Measurements from ENCODE around the gene SNCAIP. TPM values are rescaled to one million over a fixed set of nuclear protein-coding genes. Genes with fewer than 3 reads are reported as not detected.

The SNCAIP gene
- total and polyA plus RNA-seq, 2 experiments from 2014 or later, result 1.5 to 2.4 TPM

DNA sequence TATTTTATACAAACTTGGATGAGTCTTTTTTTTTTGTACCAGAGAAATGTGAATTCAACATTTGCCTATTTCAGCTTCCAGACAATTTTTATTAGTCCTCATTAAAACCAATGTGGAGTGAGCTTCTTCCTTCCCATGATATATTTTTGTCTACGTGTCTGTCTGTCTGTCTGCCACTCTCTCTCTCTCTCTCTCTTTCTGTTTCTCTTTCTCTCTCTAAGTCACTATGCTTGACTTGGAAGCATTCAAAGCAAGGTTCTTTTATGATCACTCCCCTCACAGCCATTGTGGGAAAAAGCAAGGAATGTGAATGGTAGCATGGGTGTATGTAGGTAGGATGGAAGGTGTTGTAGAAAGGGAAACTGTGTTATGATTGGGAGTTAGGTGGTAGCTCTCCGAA lies 80.2 kb downstream of the SNCAIP start:
- Histone ChIP-seq H3K27me3 (replicated peaks; ENCODE audit: insufficient read depth) (no peaks in the 10 kb centered on the region), H3K4me3 (no peak overlapping the region), H3K4me1 (ENCODE audit: insufficient read depth) (no peaks in the 10 kb centered on the region), H3K9me3 (ENCODE audit: low read depth) (no peaks in the 10 kb centered on the region), H3K79me2 (ENCODE audit: insufficient read depth) (no peaks in the 10 kb centered on the region), H3K36me3 (ENCODE audit: low read depth) (no peaks in the 10 kb centered on the region), H3F3A (ENCODE audit: insufficient read depth) (no peaks in the 10 kb centered on the region), H3K4me2 (ENCODE audit: unreplicated experiment) (no peak overlapping the region), H3K27ac (no peak overlapping the region), H3K9me2 (ENCODE audit: insufficient read depth) (no peaks in the 10 kb centered on the region), H3K9ac (no peak overlapping the region), H4K20me1 (ENCODE audit: insufficient read depth) (no peaks in the 10 kb centered on the region), H2AFZ (no peak overlapping the region)
- in situ Hi-C loops (cut with MboI), result no loop called here
- no peak for TF ChIP-seq EZH2 (IDR thresholded peaks at IDR 0.05; ENCODE audit: insufficient read depth, poor library complexity, severe bottlenecking)
- TF ChIP-seq EZH2phosphoT487 (IDR thresholded peaks at IDR 0.05; ENCODE audit: insufficient read depth, low read depth), result no peak
- no peak for DNase-seq
- 74 to 88% methylated on average over 2 of the region's 2 CpGs for WGBS, 2 experiments (ENCODE audit: low coverage in 1 of 2, low lambda C conversion rate in 2 of 2, missing lambda C conversion rate in 2 of 2)

DNA sequence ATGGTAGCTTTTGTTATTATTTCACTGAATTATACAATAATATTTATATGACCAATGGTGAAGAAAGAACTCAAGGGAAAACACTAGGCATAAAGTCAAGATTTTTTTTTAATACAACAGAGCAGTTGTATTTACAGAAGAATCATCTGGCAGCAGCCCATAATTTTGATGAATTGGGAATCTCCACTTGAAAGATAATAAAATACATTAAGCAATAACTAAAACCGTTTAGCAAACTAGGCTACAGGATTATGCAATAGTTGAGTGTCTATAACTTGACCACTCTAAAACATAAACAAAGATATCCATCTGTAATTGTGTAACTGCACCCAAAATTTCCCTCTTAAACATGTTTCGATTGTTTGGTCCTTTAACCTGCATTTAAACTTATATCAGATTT lies 80.8 kb downstream of the SNCAIP start:
- no peaks in the 10 kb centered on the region for H3K79me2 ChIP-seq (ENCODE audit: insufficient read depth)
- no peaks in the 10 kb centered on the region for H3K9me3 ChIP-seq (ENCODE audit: low read depth)
- in situ Hi-C loops (cut with MboI), result no loop called here
- no peaks in the 10 kb centered on the region for H3K27me3 ChIP-seq (replicated peaks; ENCODE audit: insufficient read depth)
- no peak overlapping the region for H3K4me2 ChIP-seq (ENCODE audit: unreplicated experiment)
- 45 to 46% methylated on average over 2 of the region's 2 CpGs for WGBS, 2 experiments (ENCODE audit: low coverage in 1 of 2, low lambda C conversion rate in 2 of 2, missing lambda C conversion rate in 2 of 2)
- no peak overlapping the region for H3K27ac ChIP-seq
- no peak overlapping the region for H3K9ac ChIP-seq
- no peaks in the 10 kb centered on the region for H3F3A ChIP-seq (ENCODE audit: insufficient read depth)
- no peaks in the 10 kb centered on the region for H4K20me1 ChIP-seq (ENCODE audit: insufficient read depth)
- no peak overlapping the region for H3K4me3 ChIP-seq
- H2AFZ ChIP-seq, result no peak overlapping the region
- no peaks in the 10 kb centered on the region for H3K36me3 ChIP-seq (ENCODE audit: low read depth)
- TF ChIP-seq EZH2phosphoT487 (IDR thresholded peaks at IDR 0.05; ENCODE audit: insufficient read depth, low read depth) (no peak), EZH2 (IDR thresholded peaks at IDR 0.05; ENCODE audit: insufficient read depth, poor library complexity, severe bottlenecking) (no peak)
- no peaks in the 10 kb centered on the region for H3K9me2 ChIP-seq (ENCODE audit: insufficient read depth)
- no peaks in the 10 kb centered on the region for H3K4me1 ChIP-seq (ENCODE audit: insufficient read depth)
- DNase-seq, result peak; percentile 17

DNA sequence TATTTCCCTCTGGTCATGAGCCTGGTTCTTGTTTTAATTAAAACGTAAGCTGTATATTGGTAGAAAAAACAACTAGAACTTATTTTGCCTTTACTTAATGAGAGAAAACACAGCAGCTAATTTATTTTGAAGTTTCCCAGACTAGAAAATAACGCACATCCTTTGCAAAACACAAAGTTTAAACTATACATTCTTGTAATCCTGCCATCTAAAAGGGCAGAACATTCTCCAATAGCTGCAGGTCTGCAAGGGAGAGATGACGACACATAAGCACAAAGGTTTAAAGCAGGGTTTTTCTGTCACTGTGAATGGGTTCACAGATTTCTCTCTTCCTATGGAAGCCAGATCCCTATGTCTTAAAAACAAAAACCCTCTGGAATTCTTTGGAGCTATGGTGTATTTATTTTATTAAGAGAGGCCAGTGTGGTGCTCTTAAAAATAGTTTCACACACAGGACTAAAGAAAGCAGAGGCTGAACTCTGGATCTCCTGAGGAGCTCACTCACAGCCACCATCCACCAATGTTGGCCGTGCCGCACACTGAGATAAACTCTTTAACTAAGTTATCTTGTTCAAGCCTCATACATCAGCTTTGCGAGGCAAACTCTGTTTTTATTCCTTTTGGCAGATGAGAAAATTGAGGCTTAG lies 82.4 kb downstream of the SNCAIP start:
- Histone ChIP-seq H3K4me3 (no peak overlapping the region), H3F3A (ENCODE audit: insufficient read depth) (no peaks in the 10 kb centered on the region), H3K36me3 (ENCODE audit: low read depth) (no peaks in the 10 kb centered on the region), H3K79me2 (ENCODE audit: insufficient read depth) (no peaks in the 10 kb centered on the region), H3K9me2 (ENCODE audit: insufficient read depth) (no peaks in the 10 kb centered on the region), H3K4me2 (ENCODE audit: unreplicated experiment) (no peak overlapping the region), H4K20me1 (ENCODE audit: insufficient read depth) (no peaks in the 10 kb centered on the region), H2AFZ (no peak overlapping the region), H3K9ac (no peak overlapping the region), H3K27ac (no peak overlapping the region), H3K4me1 (ENCODE audit: insufficient read depth) (no peaks in the 10 kb centered on the region), H3K27me3 (replicated peaks; ENCODE audit: insufficient read depth) (no peaks in the 10 kb centered on the region), H3K9me3 (ENCODE audit: low read depth) (no peaks in the 10 kb centered on the region)
- WGBS, 2 experiments (ENCODE audit: low coverage in 1 of 2, low lambda C conversion rate in 2 of 2, missing lambda C conversion rate in 2 of 2), result 78 to 79% methylated on average over 6 of the region's 6 CpGs
- TF ChIP-seq EZH2 (IDR thresholded peaks at IDR 0.05; ENCODE audit: insufficient read depth, poor library complexity, severe bottlenecking), result no peak
- no peak for TF ChIP-seq EZH2phosphoT487 (IDR thresholded peaks at IDR 0.05; ENCODE audit: insufficient read depth, low read depth)
- in situ Hi-C loops (cut with MboI), result no loop called here
- no peak for DNase-seq

DNA sequence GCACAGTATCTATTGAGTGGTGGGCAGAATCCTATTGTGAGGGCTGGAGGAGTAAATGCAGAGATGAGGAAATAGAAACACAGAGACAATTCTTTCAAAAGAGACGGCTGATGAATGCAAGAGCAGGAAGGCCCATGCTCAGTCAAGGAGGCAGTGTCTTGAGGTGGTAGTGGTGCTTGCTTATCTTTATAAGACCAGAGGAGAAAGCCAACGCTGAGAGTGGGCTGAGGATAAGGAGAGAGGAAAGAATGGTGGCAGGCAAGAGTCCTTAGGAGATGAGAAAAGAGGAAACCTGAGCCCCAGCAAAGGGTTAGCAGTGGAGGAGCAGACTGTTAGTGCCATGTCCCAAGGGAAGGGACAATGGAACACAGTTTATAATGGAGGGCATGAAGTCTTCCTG lies 86.0 kb downstream of the SNCAIP start:
- Histone ChIP-seq H3K27ac (no peak overlapping the region), H3K4me1 (ENCODE audit: insufficient read depth) (no peaks in the 10 kb centered on the region), H3K4me3 (no peak overlapping the region), H3K9me3 (ENCODE audit: low read depth) (no peaks in the 10 kb centered on the region), H4K20me1 (ENCODE audit: insufficient read depth) (no peaks in the 10 kb centered on the region), H3K9me2 (ENCODE audit: insufficient read depth) (no peaks in the 10 kb centered on the region), H3K36me3 (ENCODE audit: low read depth) (no peaks in the 10 kb centered on the region), H3K4me2 (ENCODE audit: unreplicated experiment) (no peak overlapping the region), H3K27me3 (replicated peaks; ENCODE audit: insufficient read depth) (no peaks in the 10 kb centered on the region), H2AFZ (no peak overlapping the region), H3F3A (ENCODE audit: insufficient read depth) (no peaks in the 10 kb centered on the region), H3K79me2 (ENCODE audit: insufficient read depth) (no peaks in the 10 kb centered on the region), H3K9ac (no peak overlapping the region)
- 70 to 79% methylated on average over 2 of the region's 2 CpGs for WGBS, 2 experiments (ENCODE audit: low coverage in 1 of 2, low lambda C conversion rate in 2 of 2, missing lambda C conversion rate in 2 of 2)
- in situ Hi-C loops (cut with MboI), result no loop called here
- DNase-seq, result no peak
- TF ChIP-seq EZH2phosphoT487 (IDR thresholded peaks at IDR 0.05; ENCODE audit: insufficient read depth, low read depth) (no peak), EZH2 (IDR thresholded peaks at IDR 0.05; ENCODE audit: insufficient read depth, poor library complexity, severe bottlenecking) (no peak)

Measured in GM23248 (cell line).